ENCODE results near the gene CNFN.

DNA sequence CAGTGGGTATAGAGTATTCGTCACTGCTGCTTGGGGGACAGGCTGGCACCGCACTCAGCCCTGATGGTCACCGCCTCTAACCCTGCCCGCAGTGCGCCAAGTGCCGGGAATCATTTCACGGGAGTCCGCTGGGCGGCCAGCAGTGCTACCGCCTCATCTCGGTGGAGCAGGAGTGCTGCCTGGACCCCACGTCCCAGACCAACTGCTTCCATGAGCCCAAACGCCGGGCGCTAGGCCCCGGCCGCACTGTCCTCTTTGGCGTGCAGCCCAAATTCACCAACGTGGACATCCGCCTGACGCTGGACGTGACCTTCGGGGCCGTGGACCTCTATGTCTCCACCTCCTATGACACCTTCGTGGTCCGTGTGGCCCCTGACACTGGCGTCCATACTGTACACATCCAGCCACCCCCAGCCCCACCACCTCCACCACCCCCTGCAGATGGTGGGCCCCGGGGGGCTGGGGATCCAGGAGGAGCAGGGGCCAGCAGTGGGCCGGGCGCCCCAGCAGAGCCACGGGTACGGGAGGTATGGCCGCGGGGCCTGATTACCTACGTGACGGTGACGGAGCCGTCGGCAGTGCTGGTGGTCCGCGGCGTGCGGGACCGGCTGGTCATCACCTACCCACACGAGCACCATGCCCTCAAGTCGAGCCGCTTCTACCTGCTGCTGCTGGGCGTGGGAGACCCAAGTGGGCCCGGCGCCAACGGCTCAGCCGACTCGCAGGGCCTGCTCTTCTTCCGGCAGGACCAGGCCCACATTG lies 14.5 kb downstream of the CNFN start:
- TF ChIP-seq, protein P1, sequence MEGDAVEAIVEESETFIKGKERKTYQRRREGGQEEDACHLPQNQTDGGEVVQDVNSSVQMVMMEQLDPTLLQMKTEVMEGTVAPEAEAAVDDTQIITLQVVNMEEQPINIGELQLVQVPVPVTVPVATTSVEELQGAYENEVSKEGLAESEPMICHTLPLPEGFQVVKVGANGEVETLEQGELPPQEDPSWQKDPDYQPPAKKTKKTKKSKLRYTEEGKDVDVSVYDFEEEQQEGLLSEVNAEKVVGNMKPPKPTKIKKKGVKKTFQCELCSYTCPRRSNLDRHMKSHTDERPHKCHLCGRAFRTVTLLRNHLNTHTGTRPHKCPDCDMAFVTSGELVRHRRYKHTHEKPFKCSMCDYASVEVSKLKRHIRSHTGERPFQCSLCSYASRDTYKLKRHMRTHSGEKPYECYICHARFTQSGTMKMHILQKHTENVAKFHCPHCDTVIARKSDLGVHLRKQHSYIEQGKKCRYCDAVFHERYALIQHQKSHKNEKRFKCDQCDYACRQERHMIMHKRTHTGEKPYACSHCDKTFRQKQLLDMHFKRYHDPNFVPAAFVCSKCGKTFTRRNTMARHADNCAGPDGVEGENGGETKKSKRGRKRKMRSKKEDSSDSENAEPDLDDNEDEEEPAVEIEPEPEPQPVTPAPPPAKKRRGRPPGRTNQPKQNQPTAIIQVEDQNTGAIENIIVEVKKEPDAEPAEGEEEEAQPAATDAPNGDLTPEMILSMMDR (conservative IDR thresholded peaks at IDR 0.05; ENCODE audit: low read depth, low read length), result no peak
- TF ChIP-seq EZH2 (IDR thresholded peaks at IDR 0.05; ENCODE audit: low read length, unreplicated experiment) (no peak), EZH2phosphoT487 (IDR thresholded peaks at IDR 0.05; ENCODE audit: borderline replicate concordance, low read length) (no peak)

Measured in PC-3 (cell line).